Measurements from ENCODE around the gene TECRL.

DNA sequence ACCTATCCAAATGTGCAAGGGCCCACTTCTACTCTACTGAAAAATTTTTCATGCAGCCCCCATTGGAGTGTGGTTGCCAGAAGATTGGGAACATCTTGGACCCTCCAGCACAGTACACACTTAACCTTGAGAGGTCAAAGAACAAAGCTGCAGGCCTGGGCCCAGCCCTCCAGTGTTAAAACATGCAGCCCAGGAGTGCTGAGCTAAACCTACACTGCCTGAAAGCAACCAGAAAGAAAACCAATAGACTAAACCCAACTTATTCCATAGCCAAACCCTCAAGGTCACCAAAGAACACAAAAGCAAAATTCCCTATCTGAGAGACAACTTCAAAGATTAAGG lies 47.9 kb downstream of the TECRL start:
- TF ChIP-seq, protein P1, sequence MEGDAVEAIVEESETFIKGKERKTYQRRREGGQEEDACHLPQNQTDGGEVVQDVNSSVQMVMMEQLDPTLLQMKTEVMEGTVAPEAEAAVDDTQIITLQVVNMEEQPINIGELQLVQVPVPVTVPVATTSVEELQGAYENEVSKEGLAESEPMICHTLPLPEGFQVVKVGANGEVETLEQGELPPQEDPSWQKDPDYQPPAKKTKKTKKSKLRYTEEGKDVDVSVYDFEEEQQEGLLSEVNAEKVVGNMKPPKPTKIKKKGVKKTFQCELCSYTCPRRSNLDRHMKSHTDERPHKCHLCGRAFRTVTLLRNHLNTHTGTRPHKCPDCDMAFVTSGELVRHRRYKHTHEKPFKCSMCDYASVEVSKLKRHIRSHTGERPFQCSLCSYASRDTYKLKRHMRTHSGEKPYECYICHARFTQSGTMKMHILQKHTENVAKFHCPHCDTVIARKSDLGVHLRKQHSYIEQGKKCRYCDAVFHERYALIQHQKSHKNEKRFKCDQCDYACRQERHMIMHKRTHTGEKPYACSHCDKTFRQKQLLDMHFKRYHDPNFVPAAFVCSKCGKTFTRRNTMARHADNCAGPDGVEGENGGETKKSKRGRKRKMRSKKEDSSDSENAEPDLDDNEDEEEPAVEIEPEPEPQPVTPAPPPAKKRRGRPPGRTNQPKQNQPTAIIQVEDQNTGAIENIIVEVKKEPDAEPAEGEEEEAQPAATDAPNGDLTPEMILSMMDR (IDR thresholded peaks at IDR 0.05; ENCODE audit: insufficient read depth, low read depth, low read length), result no peak
- TF ChIP-seq EZH2 (IDR thresholded peaks at IDR 0.05; ENCODE audit: insufficient read depth, low read length), result no peak
